SK-N-SH (cell line): ENCODE measurements around the gene CD163L1. TPM values are rescaled to one million over a fixed set of nuclear protein-coding genes. Genes with fewer than 3 reads are reported as not detected.

ENCODE experiments used
- CTCF ChIA-PET: fragments of 300-600, 350-600 bp; formaldehyde crosslinking; extraction: SDS; loops from one replicate; lab custom pipeline; 2021; lab: Yijun Ruan, JAX
- POLR2A ChIA-PET: fragments of 350-600 bp; sonication (Branson Sonifier 250); formaldehyde crosslinking; extraction: SDS; loops from one replicate; lab custom pipeline; 2020; ENCODE audit warnings: antibody characterized with exemption, inconsistent platforms; lab: Yijun Ruan, JAX
- DNase-seq: peaks from one replicate; pipeline ENCODE4 v3.0.0; 2012
- H2AFZ ChIP-seq: fragments of 200-600 bp; sonication (generic); 2 replicates; pipeline ENCODE4 v1.8.1; 2016; ENCODE audit warnings: antibody characterized with exemption, mild to moderate bottlenecking, low read depth
- H3F3A ChIP-seq: fragments of 200-600 bp; sonication (generic); replicated peaks from 2 replicates; pipeline ENCODE3; 2016; ENCODE audit warnings: antibody characterized with exemption, mild to moderate bottlenecking; ENCODE audit not compliant: insufficient read depth
- H3K27ac ChIP-seq, 2 experiments: fragments of 200-500 bp in 1 of 2; fragments of 200-600 bp in 1 of 2; sonication (Bioruptor generic) in 1 of 2; sonication (generic), shearing (Covaris generic) in 1 of 2; 2 replicates each; pipeline versions ENCODE4 v1.5.1 to v1.6.1; 2014 to 2016; ENCODE audit warnings: low read depth in 2 of 2, inconsistent platforms in 1 of 2, low read length in 1 of 2, mild to moderate bottlenecking in 1 of 2, mixed read lengths in 1 of 2
- H3K27me3 ChIP-seq: fragments of 200-600 bp; sonication (generic), shearing (Covaris generic); 2 replicates; pipeline ENCODE4 v1.6.1; 2016; ENCODE audit warnings: mixed run types; ENCODE audit not compliant: insufficient read depth
- H3K36me3 ChIP-seq, 2 experiments: fragments of 200-500 bp in 1 of 2; fragments of 200-600 bp in 1 of 2; sonication (Bioruptor generic) in 1 of 2; sonication (generic) in 1 of 2; replicated peaks in 1 of 2; 2 replicates each; pipeline versions ENCODE3 to v1.5.1; 2014 to 2016; ENCODE audit warnings: low read length in 1 of 2, mild to moderate bottlenecking in 1 of 2; ENCODE audit not compliant: insufficient read depth in 2 of 2, control insufficient read depth in 1 of 2
- H3K4me1 ChIP-seq, 2 experiments: fragments of 200-500 bp in 1 of 2; fragments of 200-600 bp in 1 of 2; sonication (Bioruptor generic) in 1 of 2; sonication (generic), shearing (Covaris generic) in 1 of 2; 2 replicates each; pipeline versions ENCODE4 v1.5.1 to v1.6.1; 2014 to 2016; ENCODE audit warnings: low read depth in 1 of 2, low read length in 1 of 2, mixed run types in 1 of 2; ENCODE audit not compliant: insufficient read depth in 2 of 2, control insufficient read depth in 1 of 2
- H3K4me2 ChIP-seq: fragments of 200-600 bp; sonication (generic), shearing (Covaris generic); 2 replicates; pipeline ENCODE4 v1.6.1; 2017; ENCODE audit warnings: mixed run types
- H3K4me3 ChIP-seq, 2 experiments: fragments of 200-500 bp in 1 of 2; fragments of 200-600 bp in 1 of 2; sonication (Bioruptor generic) in 1 of 2; sonication (generic), shearing (Covaris generic) in 1 of 2; 2 replicates each; pipeline versions ENCODE4 v1.5.1 to v1.8.1; 2014 to 2016; ENCODE audit warnings: low read depth in 2 of 2, inconsistent platforms in 1 of 2, low read length in 1 of 2, mild to moderate bottlenecking in 1 of 2, mixed read lengths in 1 of 2, moderate library complexity in 1 of 2
- H3K79me2 ChIP-seq: fragments of 200-600 bp; sonication (generic); 2 replicates; pipeline ENCODE4 v1.8.1; 2017; ENCODE audit warnings: mild to moderate bottlenecking; ENCODE audit not compliant: insufficient read depth
- H3K9ac ChIP-seq: fragments of 200-600 bp; sonication (generic); 2 replicates; pipeline ENCODE4 v1.6.1; 2017; ENCODE audit warnings: mixed run types
- H3K9me2 ChIP-seq: fragments of 200-600 bp; sonication (generic); 2 replicates; pipeline ENCODE4 v1.6.1; 2017; ENCODE audit warnings: mixed run types
- H3K9me3 ChIP-seq: fragments of 200-600 bp; sonication (generic); 2 replicates; pipeline ENCODE4 v1.6.1; 2017; ENCODE audit warnings: mixed run types, mild to moderate bottlenecking, moderate library complexity
- H4K20me1 ChIP-seq: fragments of 200-600 bp; sonication (generic); 2 replicates; pipeline ENCODE4 v1.6.1; 2017; ENCODE audit warnings: mild to moderate bottlenecking, mixed run types; ENCODE audit not compliant: insufficient read depth
- CHD2 ChIP-seq: fragments of 150-350 bp; IDR thresholded peaks from 2 replicates; pipeline ENCODE4 v1.6.1; 2018; ENCODE audit warnings: low read length; ENCODE audit not compliant: partially characterized antibody
- CTCF ChIP-seq: fragments of 200-600 bp; sonication (generic); IDR thresholded peaks from 2 replicates; pipeline ENCODE4 v1.6.1; 2017; ENCODE audit warnings: antibody characterized with exemption, mild to moderate bottlenecking, moderate library complexity
- ELF1 ChIP-seq: IDR thresholded peaks from 2 replicates; pipeline ENCODE4 v1.4.0; 2012
- FOSL2 ChIP-seq: IDR thresholded peaks from 2 replicates; pipeline ENCODE4 v1.4.0; 2012; ENCODE audit warnings: low read depth, mild to moderate bottlenecking, moderate library complexity, borderline replicate concordance
- FOXM1 ChIP-seq: IDR thresholded peaks from 2 replicates; pipeline ENCODE4 v1.4.0; 2012; ENCODE audit warnings: low read depth, mild to moderate bottlenecking
- GATA2 ChIP-seq: sonication (generic); formaldehyde crosslinking; IDR thresholded peaks from 2 replicates; pipeline ENCODE4 v1.5.0; 2020; ENCODE audit warnings: mild to moderate bottlenecking, missing genetic modification reagents
- JUND ChIP-seq: IDR thresholded peaks from 2 replicates; pipeline ENCODE4 v1.4.0; 2012
- MXI1 ChIP-seq: IDR thresholded peaks from 2 replicates; pipeline ENCODE4 v1.6.1; 2012; ENCODE audit warnings: mild to moderate bottlenecking, low read depth, low read length, improper control_type of control experiment
- NRF1 ChIP-seq: IDR thresholded peaks from 2 replicates; pipeline ENCODE4 v1.6.1; 2012; ENCODE audit warnings: low read depth, mild to moderate bottlenecking, low read length
- PBX3 ChIP-seq: IDR thresholded peaks from 2 replicates; pipeline ENCODE4; 2012
- POLR2AphosphoS5 ChIP-seq: IDR thresholded peaks from 2 replicates; pipeline ENCODE4 v1.6.1; 2012; ENCODE audit warnings: low read depth, low read length
- RCOR1 ChIP-seq: fragments of 150-350 bp; IDR thresholded peaks from 2 replicates; pipeline ENCODE4 v1.6.1; 2017; ENCODE audit warnings: antibody characterized with exemption, low read length
- RXRA ChIP-seq: IDR thresholded peaks from 2 replicates; pipeline ENCODE4 v1.4.0; 2012; ENCODE audit warnings: low read depth, mild to moderate bottlenecking, borderline replicate concordance
- TAF1 ChIP-seq: IDR thresholded peaks from 2 replicates; pipeline ENCODE4 v1.6.1; 2012; ENCODE audit warnings: low read depth, mild to moderate bottlenecking, low read length, moderate library complexity, borderline replicate concordance
- TCF12 ChIP-seq: IDR thresholded peaks from 2 replicates; pipeline ENCODE4 v1.4.0; 2012
- TEAD4 ChIP-seq: IDR thresholded peaks from 2 replicates; pipeline ENCODE4 v1.4.0; 2012; ENCODE audit warnings: mild to moderate bottlenecking, borderline replicate concordance; ENCODE audit not compliant: insufficient read depth
- USF1 ChIP-seq: IDR thresholded peaks from 2 replicates; pipeline ENCODE4 v1.4.0; 2012; ENCODE audit warnings: low read depth, borderline replicate concordance
- USF2 ChIP-seq: fragments of 150-350 bp; IDR thresholded peaks from 2 replicates; pipeline ENCODE4 v1.6.1; 2017; ENCODE audit warnings: antibody characterized with exemption, low read length, low read depth, borderline replicate concordance
- ZBTB33 ChIP-seq: IDR thresholded peaks from 2 replicates; pipeline ENCODE4 v1.4.0; 2012; ENCODE audit warnings: low read depth, borderline replicate concordance
- WGBS: methylation state at CpG from one replicate; pipeline ENCODE4 v1.1.6; 2017; ENCODE audit warnings: low lambda C conversion rate; 5-methylcytosine and 5-hydroxymethylcytosine counted together
- polyA plus RNA-seq, 3 experiments: library from polyadenylated mRNA; depleted of rRNA; stranded (reverse); fragments of >200 nt; gene quantifications; 2 replicates each; pipeline ENCODE4 v1.2.3, GENCODE V29; 2012

The CD163L1 gene
- polyA plus RNA-seq, 1 of the 3 experiments (the other 2 are of a cell fraction): 0.25 TPM

GRCh38 chr12:7493006-7493405 is 49.1 kb upstream of the CD163L1 start:
- CTCF ChIA-PET: no interaction called here
- H3K27me3 ChIP-seq: 0 out of 2 replicates have a peak, but pooled peaks cover 5% of the 10 kb centered on the region
- H3K9ac ChIP-seq: no peak overlapping the region
- peaks cover 3% of the 10 kb centered on the region for H3F3A ChIP-seq
- no peaks in the 10 kb centered on the region for H3K4me1 ChIP-seq
- WGBS: 24% methylated on average over 3 of the region's 3 CpGs
- no peaks in the 10 kb centered on the region for H3K36me3 ChIP-seq
- no peak for DNase-seq
- H3K9me2 ChIP-seq: 0 out of 2 replicates have a peak, but pooled peaks cover 6% of the 10 kb centered on the region
- POLR2A ChIA-PET: no interaction called here
- no peak overlapping the region for H3K4me3 ChIP-seq
- no peak overlapping the region for H3K4me2 ChIP-seq
- TF ChIP-seq ELF1 (no peak), USF1 (no peak), CHD2 (no peak), MXI1 (no peak), USF2 (no peak), FOXM1 (no peak), CTCF (no peak), TAF1 (no peak), FOSL2 (no peak), RXRA (no peak), GATA2 (CRISPR knock-in tag) (no peak)
- TF ChIP-seq, all 33 proteins: peak for 0
- H3K9me3 ChIP-seq: no peaks in the 10 kb centered on the region
- H4K20me1 ChIP-seq: no peaks in the 10 kb centered on the region
- no peaks in the 10 kb centered on the region for H3K79me2 ChIP-seq
- H3K27ac ChIP-seq: no peak overlapping the region
- H2AFZ ChIP-seq: no peak overlapping the region

GRCh38 chr12:7486512-7486911 is 42.6 kb upstream of the CD163L1 start:
- Histone ChIP-seq H3K4me2 (no peak overlapping the region), H3K27me3 (no peaks in the 10 kb centered on the region; the same call in 1 of the 2 replicates), H3F3A (no peaks in the 10 kb centered on the region), H2AFZ (no peak overlapping the region), H3K9ac (no peak overlapping the region), H3K27ac (no peak overlapping the region), H3K36me3 (no peaks in the 10 kb centered on the region), H3K4me1 (no peaks in the 10 kb centered on the region; a peak in 1 of 4 replicates), H3K79me2 (no peaks in the 10 kb centered on the region), H3K9me2 (0 out of 2 replicates have a peak, but pooled peaks cover 6% of the 10 kb centered on the region), H3K4me3 (no peak overlapping the region), H3K9me3 (no peaks in the 10 kb centered on the region), H4K20me1 (no peaks in the 10 kb centered on the region)
- CTCF ChIA-PET: no interaction called here
- 3% methylated on average over 6 of the region's 6 CpGs for WGBS
- POLR2A ChIA-PET: no interaction called here
- no peak for TF ChIP-seq ZBTB33
- no peak for TF ChIP-seq NRF1
- no peak for TF ChIP-seq JUND
- no peak for TF ChIP-seq FOXM1
- TF ChIP-seq USF1: no peak
- TF ChIP-seq RCOR1: no peak
- no peak for TF ChIP-seq CHD2
- no peak for TF ChIP-seq POLR2AphosphoS5
- TF ChIP-seq TCF12: no peak
- TF ChIP-seq MXI1: no peak
- TF ChIP-seq PBX3: no peak
- no peak for TF ChIP-seq TEAD4
- TF ChIP-seq ELF1: no peak
- no peak for TF ChIP-seq GATA2 (CRISPR knock-in tag)
- DNase-seq: no peak
